ENCODE measurements around the gene SGMS1. TPM values are rescaled to one million over a fixed set of nuclear protein-coding genes. Genes with fewer than 3 reads are reported as not detected.
A peak's percentile ranks its signal among the peaks of the same experiment; 100 is the strongest.

Gene SGMS1
- total RNA-seq, 1 donor from 2014 or later, result 25.6 TPM

DNA sequence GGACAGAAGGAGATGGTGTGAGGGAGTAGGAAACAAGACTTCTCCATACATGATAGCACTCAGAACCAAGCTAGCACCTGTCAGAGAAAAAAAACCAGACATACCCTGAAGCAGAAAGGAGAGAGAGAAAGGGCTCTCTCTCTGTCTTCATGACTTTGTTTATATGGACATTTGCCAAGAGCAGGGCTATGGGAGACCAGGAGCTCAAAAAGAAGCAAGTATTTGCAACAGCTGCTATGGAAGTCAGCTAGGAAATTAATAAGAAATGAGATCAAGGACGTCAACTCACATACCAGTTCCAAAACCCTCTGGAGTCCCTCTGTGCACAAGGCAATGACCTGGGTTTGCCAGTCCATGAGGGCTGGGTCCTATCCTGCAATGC, 111.6 kb downstream of the SGMS1 start:
- Histone ChIP-seq H3K9ac (ENCODE audit: low read length) (no peak overlapping the region), H3K27me3 (ENCODE audit: insufficient read depth, low read length) (no peaks in the 10 kb centered on the region), H4K20me1 (ENCODE audit: insufficient read depth, low read length) (peaks cover 18% of the 10 kb centered on the region), H3K79me2 (ENCODE audit: insufficient read depth, low read length) (no peaks in the 10 kb centered on the region), H3K27ac (ENCODE audit: low read depth, low read length) (no peak overlapping the region), H3K4me3 (ENCODE audit: insufficient read depth, low read depth, low read length) (no peak overlapping the region), H3K9me3 (ENCODE audit: insufficient read depth, low read depth, low read length) (no peaks in the 10 kb centered on the region), H3K4me1 (ENCODE audit: insufficient read depth, low read length) (no peaks in the 10 kb centered on the region), H3K36me3 (ENCODE audit: insufficient read depth, low read length) (no peaks in the 10 kb centered on the region), H2AFZ (ENCODE audit: low read depth, low read length) (no peak overlapping the region), H3K4me2 (ENCODE audit: low read length) (no peak overlapping the region)
- no peaks in the 10 kb centered on the region for H3K9me3 Mint-ChIP-seq (ENCODE audit: unreplicated experiment)
- no peaks in the 10 kb centered on the region for H3K27me3 Mint-ChIP-seq (ENCODE audit: low read depth, unreplicated experiment)
- no peak for TF ChIP-seq EZH2 (IDR thresholded peaks at IDR 0.05; ENCODE audit: insufficient read depth, low read length)
- TF ChIP-seq, protein P1, sequence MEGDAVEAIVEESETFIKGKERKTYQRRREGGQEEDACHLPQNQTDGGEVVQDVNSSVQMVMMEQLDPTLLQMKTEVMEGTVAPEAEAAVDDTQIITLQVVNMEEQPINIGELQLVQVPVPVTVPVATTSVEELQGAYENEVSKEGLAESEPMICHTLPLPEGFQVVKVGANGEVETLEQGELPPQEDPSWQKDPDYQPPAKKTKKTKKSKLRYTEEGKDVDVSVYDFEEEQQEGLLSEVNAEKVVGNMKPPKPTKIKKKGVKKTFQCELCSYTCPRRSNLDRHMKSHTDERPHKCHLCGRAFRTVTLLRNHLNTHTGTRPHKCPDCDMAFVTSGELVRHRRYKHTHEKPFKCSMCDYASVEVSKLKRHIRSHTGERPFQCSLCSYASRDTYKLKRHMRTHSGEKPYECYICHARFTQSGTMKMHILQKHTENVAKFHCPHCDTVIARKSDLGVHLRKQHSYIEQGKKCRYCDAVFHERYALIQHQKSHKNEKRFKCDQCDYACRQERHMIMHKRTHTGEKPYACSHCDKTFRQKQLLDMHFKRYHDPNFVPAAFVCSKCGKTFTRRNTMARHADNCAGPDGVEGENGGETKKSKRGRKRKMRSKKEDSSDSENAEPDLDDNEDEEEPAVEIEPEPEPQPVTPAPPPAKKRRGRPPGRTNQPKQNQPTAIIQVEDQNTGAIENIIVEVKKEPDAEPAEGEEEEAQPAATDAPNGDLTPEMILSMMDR (IDR thresholded peaks at IDR 0.05; ENCODE audit: insufficient read depth, low read depth, low read length), result no peak
- H3K4me3 Mint-ChIP-seq (ENCODE audit: unreplicated experiment), result no peak overlapping the region
- DNase-seq (ENCODE audit: low read depth) (peak; percentile 31), FAIRE-seq (no peak)
- H3K36me3 Mint-ChIP-seq (ENCODE audit: low read depth, unreplicated experiment), result no peaks in the 10 kb centered on the region
- peaks cover 13% of the 10 kb centered on the region for H3K4me1 Mint-ChIP-seq (ENCODE audit: low read depth, unreplicated experiment)
- H3K27ac Mint-ChIP-seq (ENCODE audit: unreplicated experiment), result no peak overlapping the region

DNA sequence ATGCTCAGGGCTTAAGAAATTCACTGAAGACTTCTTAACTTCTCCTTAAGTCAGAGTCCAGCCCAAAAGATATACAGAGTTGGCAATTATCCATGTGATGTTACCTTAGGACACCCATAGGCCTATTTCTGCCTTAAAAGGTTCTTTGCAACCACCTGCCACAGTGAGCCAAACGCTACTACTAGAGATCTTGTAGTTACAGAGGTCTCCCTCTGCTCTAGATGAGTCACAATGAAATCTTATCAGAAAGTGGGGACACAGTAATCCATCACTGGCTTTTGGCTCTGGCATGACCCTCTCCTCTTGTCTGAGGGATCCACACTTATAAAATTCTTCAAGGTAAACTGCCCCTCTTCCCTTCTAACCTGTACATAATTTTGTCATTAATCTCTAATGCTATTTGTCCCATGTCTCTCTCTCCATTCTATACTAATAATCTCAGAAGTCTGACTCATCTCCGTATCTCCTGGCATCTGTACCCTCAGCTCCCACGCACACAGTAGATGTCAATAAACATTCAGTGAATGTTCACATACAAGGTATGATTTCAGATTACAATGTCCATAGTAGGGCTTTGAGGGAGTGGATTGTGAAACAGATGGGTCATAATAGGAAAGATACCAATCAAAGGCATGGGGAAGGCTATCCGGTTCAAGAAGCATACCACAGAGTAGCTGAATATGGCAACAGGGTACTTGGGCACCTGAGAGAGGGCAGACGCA, 112.1 kb downstream of the SGMS1 start:
- Mint-ChIP-seq H3K4me1 (ENCODE audit: low read depth, unreplicated experiment) (peaks cover 13% of the 10 kb centered on the region), H3K27me3 (ENCODE audit: low read depth, unreplicated experiment) (no peaks in the 10 kb centered on the region), H3K4me3 (ENCODE audit: unreplicated experiment) (no peak overlapping the region), H3K27ac (ENCODE audit: unreplicated experiment) (no peak overlapping the region), H3K36me3 (ENCODE audit: low read depth, unreplicated experiment) (no peaks in the 10 kb centered on the region), H3K9me3 (ENCODE audit: unreplicated experiment) (no peaks in the 10 kb centered on the region)
- no peaks in the 10 kb centered on the region for H3K4me1 ChIP-seq (ENCODE audit: insufficient read depth, low read length)
- H4K20me1 ChIP-seq (ENCODE audit: insufficient read depth, low read length), result peaks cover 23% of the 10 kb centered on the region
- no peak overlapping the region for H3K4me3 ChIP-seq (ENCODE audit: insufficient read depth, low read depth, low read length)
- H3K9me3 ChIP-seq (ENCODE audit: insufficient read depth, low read depth, low read length), result no peaks in the 10 kb centered on the region
- H3K79me2 ChIP-seq (ENCODE audit: insufficient read depth, low read length), result no peaks in the 10 kb centered on the region
- H3K9ac ChIP-seq (ENCODE audit: low read length), result no peak overlapping the region
- no peak overlapping the region for H3K4me2 ChIP-seq (ENCODE audit: low read length)
- TF ChIP-seq, protein P1 (IDR thresholded peaks at IDR 0.05; ENCODE audit: insufficient read depth, low read depth, low read length), result no peak
- no peak for TF ChIP-seq EZH2 (IDR thresholded peaks at IDR 0.05; ENCODE audit: insufficient read depth, low read length)
- no peaks in the 10 kb centered on the region for H3K36me3 ChIP-seq (ENCODE audit: insufficient read depth, low read length)
- no peak overlapping the region for H3K27ac ChIP-seq (ENCODE audit: low read depth, low read length)
- no peak overlapping the region for H2AFZ ChIP-seq (ENCODE audit: low read depth, low read length)
- no peaks in the 10 kb centered on the region for H3K27me3 ChIP-seq (ENCODE audit: insufficient read depth, low read length)
- FAIRE-seq (no peak), DNase-seq (ENCODE audit: low read depth) (peak; percentile 70)
